Small intestine (tissue), 4 donors: ENCODE measurements around the gene NPAS2. TPM values are rescaled to one million over a fixed set of nuclear protein-coding genes. Genes with fewer than 3 reads are reported as not detected.

Experiments used
- polyA plus RNA-seq, 4 donors: library from polyadenylated mRNA; stranded (reverse) in 3 of 4; unstranded in 1 of 4; fragments of 200-250 nt in 3 of 4; fragments of 120-200 nt in 1 of 4; gene quantifications; one replicate each; pipeline versions ENCODE4 v1.2.1 to v1.2.3, GENCODE V29; 2013
- donor health status: healthy with polysubstance abuse.
- donor health status: Bipolar disorder and iron deficiency.
- donor health status: healthy.

NPAS2 gene
- polyA plus RNA-seq, 4 donors = 23.9 to 34.2 (median 26.3) TPM

Other genes with a start within 250 kb of the NPAS2 start
- gene RPL31, start 182.2 kb downstream of the NPAS2 start, polyA plus RNA-seq = 1,000 to 10,000 TPM; 2,275 to 7,641 (median 4,031) TPM